SK-N-SH (cell line): ENCODE results near the gene MLIP. TPM values are rescaled to one million over a fixed set of nuclear protein-coding genes. Genes with fewer than 3 reads are reported as not detected.

ENCODE experiments used
- CTCF ChIA-PET: fragments of 300-600, 350-600 bp; formaldehyde crosslinking; extraction: SDS; loops from one replicate; lab custom pipeline; 2021; lab: Yijun Ruan, JAX
- POLR2A ChIA-PET: fragments of 350-600 bp; sonication (Branson Sonifier 250); formaldehyde crosslinking; extraction: SDS; loops from one replicate; lab custom pipeline; 2020; ENCODE audit warnings: antibody characterized with exemption, inconsistent platforms; lab: Yijun Ruan, JAX
- DNase-seq: peaks from one replicate; pipeline ENCODE4 v3.0.0; 2012
- H2AFZ ChIP-seq: fragments of 200-600 bp; sonication (generic); 2 replicates; pipeline ENCODE4 v1.8.1; 2016; ENCODE audit warnings: antibody characterized with exemption, mild to moderate bottlenecking, low read depth
- H3F3A ChIP-seq: fragments of 200-600 bp; sonication (generic); replicated peaks from 2 replicates; pipeline ENCODE3; 2016; ENCODE audit warnings: antibody characterized with exemption, mild to moderate bottlenecking; ENCODE audit not compliant: insufficient read depth
- H3K27ac ChIP-seq, 2 experiments: fragments of 200-500 bp in 1 of 2; fragments of 200-600 bp in 1 of 2; sonication (Bioruptor generic) in 1 of 2; sonication (generic), shearing (Covaris generic) in 1 of 2; 2 replicates each; pipeline versions ENCODE4 v1.5.1 to v1.6.1; 2014 to 2016; ENCODE audit warnings: low read depth in 2 of 2, inconsistent platforms in 1 of 2, low read length in 1 of 2, mild to moderate bottlenecking in 1 of 2, mixed read lengths in 1 of 2
- H3K27me3 ChIP-seq: fragments of 200-600 bp; sonication (generic), shearing (Covaris generic); 2 replicates; pipeline ENCODE4 v1.6.1; 2016; ENCODE audit warnings: mixed run types; ENCODE audit not compliant: insufficient read depth
- H3K36me3 ChIP-seq, 2 experiments: fragments of 200-500 bp in 1 of 2; fragments of 200-600 bp in 1 of 2; sonication (Bioruptor generic) in 1 of 2; sonication (generic) in 1 of 2; replicated peaks in 1 of 2; 2 replicates each; pipeline versions ENCODE3 to v1.5.1; 2014 to 2016; ENCODE audit warnings: low read length in 1 of 2, mild to moderate bottlenecking in 1 of 2; ENCODE audit not compliant: insufficient read depth in 2 of 2, control insufficient read depth in 1 of 2
- H3K4me1 ChIP-seq, 2 experiments: fragments of 200-500 bp in 1 of 2; fragments of 200-600 bp in 1 of 2; sonication (Bioruptor generic) in 1 of 2; sonication (generic), shearing (Covaris generic) in 1 of 2; 2 replicates each; pipeline versions ENCODE4 v1.5.1 to v1.6.1; 2014 to 2016; ENCODE audit warnings: low read depth in 1 of 2, low read length in 1 of 2, mixed run types in 1 of 2; ENCODE audit not compliant: insufficient read depth in 2 of 2, control insufficient read depth in 1 of 2
- H3K4me2 ChIP-seq: fragments of 200-600 bp; sonication (generic), shearing (Covaris generic); 2 replicates; pipeline ENCODE4 v1.6.1; 2017; ENCODE audit warnings: mixed run types
- H3K4me3 ChIP-seq, 2 experiments: fragments of 200-500 bp in 1 of 2; fragments of 200-600 bp in 1 of 2; sonication (Bioruptor generic) in 1 of 2; sonication (generic), shearing (Covaris generic) in 1 of 2; 2 replicates each; pipeline versions ENCODE4 v1.5.1 to v1.8.1; 2014 to 2016; ENCODE audit warnings: low read depth in 2 of 2, inconsistent platforms in 1 of 2, low read length in 1 of 2, mild to moderate bottlenecking in 1 of 2, mixed read lengths in 1 of 2, moderate library complexity in 1 of 2
- H3K79me2 ChIP-seq: fragments of 200-600 bp; sonication (generic); 2 replicates; pipeline ENCODE4 v1.8.1; 2017; ENCODE audit warnings: mild to moderate bottlenecking; ENCODE audit not compliant: insufficient read depth
- H3K9ac ChIP-seq: fragments of 200-600 bp; sonication (generic); 2 replicates; pipeline ENCODE4 v1.6.1; 2017; ENCODE audit warnings: mixed run types
- H3K9me2 ChIP-seq: fragments of 200-600 bp; sonication (generic); 2 replicates; pipeline ENCODE4 v1.6.1; 2017; ENCODE audit warnings: mixed run types
- H3K9me3 ChIP-seq: fragments of 200-600 bp; sonication (generic); 2 replicates; pipeline ENCODE4 v1.6.1; 2017; ENCODE audit warnings: mixed run types, mild to moderate bottlenecking, moderate library complexity
- H4K20me1 ChIP-seq: fragments of 200-600 bp; sonication (generic); 2 replicates; pipeline ENCODE4 v1.6.1; 2017; ENCODE audit warnings: mild to moderate bottlenecking, mixed run types; ENCODE audit not compliant: insufficient read depth
- CHD2 ChIP-seq: fragments of 150-350 bp; IDR thresholded peaks from 2 replicates; pipeline ENCODE4 v1.6.1; 2018; ENCODE audit warnings: low read length; ENCODE audit not compliant: partially characterized antibody
- CTCF ChIP-seq: fragments of 200-600 bp; sonication (generic); IDR thresholded peaks from 2 replicates; pipeline ENCODE4 v1.6.1; 2017; ENCODE audit warnings: antibody characterized with exemption, mild to moderate bottlenecking, moderate library complexity
- ELF1 ChIP-seq: IDR thresholded peaks from 2 replicates; pipeline ENCODE4 v1.4.0; 2012
- EP300 ChIP-seq, 2 experiments: IDR thresholded peaks; 2 replicates each; pipeline versions ENCODE4 v1.4.0 to v1.6.1; 2012; ENCODE audit warnings: borderline replicate concordance in 1 of 2, low read depth in 1 of 2, low read length in 1 of 2
- FOSL2 ChIP-seq: IDR thresholded peaks from 2 replicates; pipeline ENCODE4 v1.4.0; 2012; ENCODE audit warnings: low read depth, mild to moderate bottlenecking, moderate library complexity, borderline replicate concordance
- FOXM1 ChIP-seq: IDR thresholded peaks from 2 replicates; pipeline ENCODE4 v1.4.0; 2012; ENCODE audit warnings: low read depth, mild to moderate bottlenecking
- GABPA ChIP-seq: IDR thresholded peaks from 2 replicates; pipeline ENCODE4 v1.4.0; 2012; ENCODE audit warnings: low read depth, mild to moderate bottlenecking
- GATA2 ChIP-seq: sonication (generic); formaldehyde crosslinking; IDR thresholded peaks from 2 replicates; pipeline ENCODE4 v1.5.0; 2020; ENCODE audit warnings: mild to moderate bottlenecking, missing genetic modification reagents
- JUND ChIP-seq: IDR thresholded peaks from 2 replicates; pipeline ENCODE4 v1.4.0; 2012
- MEF2A ChIP-seq: IDR thresholded peaks from 2 replicates; pipeline ENCODE4 v1.4.0; 2012; ENCODE audit warnings: low read depth, borderline replicate concordance
- MXI1 ChIP-seq: IDR thresholded peaks from 2 replicates; pipeline ENCODE4 v1.6.1; 2012; ENCODE audit warnings: mild to moderate bottlenecking, low read depth, low read length, improper control_type of control experiment
- NRF1 ChIP-seq: IDR thresholded peaks from 2 replicates; pipeline ENCODE4 v1.6.1; 2012; ENCODE audit warnings: low read depth, mild to moderate bottlenecking, low read length
- POLR2AphosphoS5 ChIP-seq: IDR thresholded peaks from 2 replicates; pipeline ENCODE4 v1.6.1; 2012; ENCODE audit warnings: low read depth, low read length
- RAD21 ChIP-seq: IDR thresholded peaks from 2 replicates; pipeline ENCODE4 v1.6.1; 2012; ENCODE audit warnings: mild to moderate bottlenecking, low read length
- RCOR1 ChIP-seq: fragments of 150-350 bp; IDR thresholded peaks from 2 replicates; pipeline ENCODE4 v1.6.1; 2017; ENCODE audit warnings: antibody characterized with exemption, low read length
- REST ChIP-seq: IDR thresholded peaks from 2 replicates; pipeline ENCODE4 v1.6.1; 2012; ENCODE audit warnings: mild to moderate bottlenecking, low read depth, low read length, moderate library complexity
- RXRA ChIP-seq: IDR thresholded peaks from 2 replicates; pipeline ENCODE4 v1.4.0; 2012; ENCODE audit warnings: low read depth, mild to moderate bottlenecking, borderline replicate concordance
- SIN3A ChIP-seq: IDR thresholded peaks from 2 replicates; pipeline ENCODE4 v1.6.1; 2012; ENCODE audit warnings: low read depth, mild to moderate bottlenecking, low read length, moderate library complexity, borderline replicate concordance
- SMC3 ChIP-seq: IDR thresholded peaks from 2 replicates; pipeline ENCODE4 v1.6.1; 2012; ENCODE audit warnings: low read depth, low read length, improper control_type of control experiment
- TCF12 ChIP-seq: IDR thresholded peaks from 2 replicates; pipeline ENCODE4 v1.4.0; 2012
- YY1 ChIP-seq: IDR thresholded peaks from 2 replicates; pipeline ENCODE4 v1.4.0; 2012; ENCODE audit warnings: low read depth, mild to moderate bottlenecking
- ZBTB33 ChIP-seq: IDR thresholded peaks from 2 replicates; pipeline ENCODE4 v1.4.0; 2012; ENCODE audit warnings: low read depth, borderline replicate concordance
- whole genome bisulfite sequencing: methylation state at CpG from one replicate; pipeline ENCODE4 v1.1.6; 2017; ENCODE audit warnings: low lambda C conversion rate; 5-methylcytosine and 5-hydroxymethylcytosine counted together
- polyA plus RNA-seq, 3 experiments: library from polyadenylated mRNA; depleted of rRNA; stranded (reverse); fragments of >200 nt; gene quantifications; 2 replicates each; pipeline ENCODE4 v1.2.3, GENCODE V29; 2012

The MLIP gene
- polyA plus RNA-seq, 1 of the 3 experiments (the other 2 are of a cell fraction) = not detected

- ChIA-PET POLR2A (no interaction called here), CTCF (no interaction called here)
- Histone ChIP-seq H3K4me1 (no peaks in the 10 kb centered on the region), H3K27ac (no peak overlapping the region), H3K9me3 (no peaks in the 10 kb centered on the region), H2AFZ (no peak overlapping the region), H3K9ac (no peak overlapping the region), H3K36me3 (no peaks in the 10 kb centered on the region), H4K20me1 (no peaks in the 10 kb centered on the region), H3K79me2 (no peaks in the 10 kb centered on the region), H3K9me2 (0 out of 2 replicates have a peak, but pooled peaks cover 2% of the 10 kb centered on the region), H3F3A (no peaks in the 10 kb centered on the region), H3K4me2 (no peak overlapping the region), H3K27me3 (peaks cover 8% of the 10 kb centered on the region; the same call in 1 of the 2 replicates), H3K4me3 (no peak overlapping the region)
- TF ChIP-seq RCOR1 (no peak), MXI1 (no peak), YY1 (no peak), MEF2A (no peak), NRF1 (no peak), JUND (no peak), GABPA (no peak), RAD21 (no peak), EP300 (IDR thresholded peaks at IDR 0.05; ENCODE audit: borderline replicate concordance in 1 of 2, low read depth in 1 of 2, low read length in 1 of 2) (no peak), SMC3 (no peak), TCF12 (no peak), RXRA (no peak), CHD2 (no peak), GATA2 (no peak), ELF1 (no peak), FOXM1 (no peak), REST (no peak), SIN3A (no peak)
- DNase-seq = no peak
- 10% methylated on average over 3 of the region's 3 CpGs for WGBS
Measured at GRCh38 chr6:54083287-54083686, 28.0 kb upstream of the MLIP start.

GRCh38 chr6:54084231-54084630 is 27.0 kb upstream of the MLIP start:
- 2% methylated on average over 2 of the region's 2 CpGs for WGBS
- Histone ChIP-seq H3K9me2 (0 out of 2 replicates have a peak, but pooled peaks cover 2% of the 10 kb centered on the region), H4K20me1 (no peaks in the 10 kb centered on the region), H2AFZ (no peak overlapping the region), H3K4me1 (no peaks in the 10 kb centered on the region), H3K9ac (no peak overlapping the region), H3K27ac (no peak overlapping the region), H3F3A (no peaks in the 10 kb centered on the region), H3K36me3 (no peaks in the 10 kb centered on the region), H3K27me3 (peaks cover 8% of the 10 kb centered on the region; the same call in 1 of the 2 replicates), H3K9me3 (no peaks in the 10 kb centered on the region), H3K4me3 (no peak overlapping the region), H3K4me2 (no peak overlapping the region), H3K79me2 (no peaks in the 10 kb centered on the region)
- ChIA-PET CTCF (no interaction called here), POLR2A (no interaction called here)
- no peak for DNase-seq
- TF ChIP-seq FOSL2 (no peak), POLR2AphosphoS5 (no peak), CTCF (no peak), JUND (no peak), ZBTB33 (no peak), TCF12 (no peak)
